Keratinocyte (primary cell): ENCODE results near the gene MAX. TPM values are rescaled to one million over a fixed set of nuclear protein-coding genes. Genes with fewer than 3 reads are reported as not detected.

Source experiments
- DNase-seq: peaks from one replicate; pipeline ENCODE4 v3.0.0-alpha.2; 2011; ENCODE audit warnings: low read depth, missing footprints, low spot score
- FAIRE-seq: peaks from 2 replicates; lab custom pipeline; 2011; peaks lifted over from hg19 to GRCh38; lab: Jason Lieb, UNC
- H2AFZ ChIP-seq: 2 replicates; pipeline ENCODE4 v1.6.0; 2012; ENCODE audit warnings: low read length, control low read depth, inconsistent platforms; ENCODE audit not compliant: control insufficient read depth
- H3K27ac ChIP-seq: 2 replicates; pipeline ENCODE4 v1.5.1; 2011; ENCODE audit warnings: low read length; ENCODE audit not compliant: control insufficient read depth, insufficient read depth
- H3K27me3 ChIP-seq: 3 replicates; pipeline ENCODE4 v1.6.0; 2011; ENCODE audit warnings: low read length; ENCODE audit not compliant: control insufficient read depth, insufficient read depth; ENCODE audit errors: extremely low read depth
- H3K36me3 ChIP-seq, 2 experiments: 2 replicates in 1 of 2; 3 replicates in 1 of 2; pipeline ENCODE4 v1.5.1; 2011; ENCODE audit warnings: low read length in 2 of 2, mild to moderate bottlenecking in 1 of 2; ENCODE audit not compliant: control insufficient read depth in 2 of 2, insufficient read depth in 2 of 2; ENCODE audit errors: extremely low read depth in 1 of 2
- H3K4me1 ChIP-seq: 3 replicates; pipeline ENCODE4 v1.5.1; 2011; ENCODE audit warnings: low read length; ENCODE audit not compliant: control insufficient read depth, insufficient read depth; ENCODE audit errors: extremely low read depth
- H3K4me2 ChIP-seq: 3 replicates; pipeline ENCODE4 v1.6.0; 2011; ENCODE audit warnings: low read depth, low read length; ENCODE audit not compliant: control insufficient read depth, insufficient read depth; ENCODE audit errors: extremely low read depth
- H3K4me3 ChIP-seq, 3 experiments: fragments of 200-600 bp in 1 of 3; sonication (generic) in 1 of 3; 2 replicates in 2 of 3; 3 replicates in 1 of 3; pipeline ENCODE4 v1.5.1; 2011 to 2016; ENCODE audit warnings: low read length in 3 of 3, mild to moderate bottlenecking in 3 of 3, control low read depth in 2 of 3, inconsistent platforms in 1 of 3, low read depth in 1 of 3, mixed read lengths in 1 of 3, mixed run types in 1 of 3, moderate library complexity in 1 of 3; ENCODE audit not compliant: control insufficient read depth in 2 of 3, insufficient read depth in 2 of 3; ENCODE audit errors: extremely low read depth in 1 of 3
- H3K79me2 ChIP-seq: 2 replicates; pipeline ENCODE4 v1.6.0; 2012; ENCODE audit warnings: low read length; ENCODE audit not compliant: control insufficient read depth, insufficient read depth
- H3K9ac ChIP-seq: 3 replicates; pipeline ENCODE4 v1.6.0; 2011; ENCODE audit warnings: low read length; ENCODE audit not compliant: control insufficient read depth, insufficient read depth; ENCODE audit errors: extremely low read depth
- H3K9me1 ChIP-seq: 3 replicates; pipeline ENCODE4 v1.6.0; 2011; ENCODE audit warnings: low read length; ENCODE audit not compliant: control insufficient read depth, insufficient read depth; ENCODE audit errors: extremely low read depth
- H3K9me3 ChIP-seq: 2 replicates; pipeline ENCODE4 v1.5.1; 2012; ENCODE audit warnings: low read depth, low read length; ENCODE audit not compliant: control insufficient read depth
- H4K20me1 ChIP-seq: 3 replicates; pipeline ENCODE4 v1.6.0; 2011; ENCODE audit warnings: low read length; ENCODE audit not compliant: control insufficient read depth, insufficient read depth; ENCODE audit errors: extremely low read depth
- CTCF ChIP-seq, 3 experiments: IDR thresholded peaks in 1 of 3; conservative IDR thresholded peaks in 1 of 3; optimal IDR thresholded peaks in 1 of 3; 2 replicates in 2 of 3; 3 replicates in 1 of 3; pipeline versions ENCODE3 to v1.5.1; 2011; ENCODE audit warnings: low read length in 3 of 3, mild to moderate bottlenecking in 3 of 3, moderate library complexity in 2 of 3, control low read depth in 1 of 3, inconsistent platforms in 1 of 3; ENCODE audit not compliant: insufficient read depth in 2 of 3; ENCODE audit errors: extremely low read depth in 1 of 3
- EZH2 ChIP-seq: IDR thresholded peaks from one replicate; pipeline ENCODE4 v1.6.1; 2012; ENCODE audit warnings: inconsistent platforms, mild to moderate bottlenecking, low read length, moderate library complexity
- dilution Hi-C: fragments of 300-500 bp; cut with MboI; formaldehyde crosslinking; loops from one replicate; pipeline ENCODE4 v1.7.0; 2020; ENCODE audit warnings: low sequenced_read_pairs; ENCODE audit not compliant: extremely low pct_ligation_motif_present
- polyA plus RNA-seq, 5 experiments: library from polyadenylated mRNA; depleted of rRNA in 3 of 5; stranded (reverse) in 3 of 5; stranded (forward) in 1 of 5; unstranded in 1 of 5; fragments of >200 nt; gene quantifications; 1 replicate in 1 of 5; 2 replicates in 3 of 5; 3 replicates in 1 of 5; pipeline versions ENCODE4 v1.2.1 to v1.2.3, GENCODE V29; 2011 to 2012; ENCODE audit warnings: missing spikeins in 2 of 5, low read depth in 1 of 5, low replicate concordance in 1 of 5

Gene MAX
- polyA plus RNA-seq, 1 donor (not counting 4 experiments of a cell fraction or from before 2014, with no cell fraction given), result 65.2 TPM

GRCh38 chr14:65142914-65143625 is 40.8 kb upstream of the MAX start:
- FAIRE-seq (no peak), DNase-seq (no peak)
- H3K9me3 ChIP-seq, result no peaks in the 10 kb centered on the region
- H2AFZ ChIP-seq, result no peak overlapping the region
- H3K4me2 ChIP-seq, result no peak overlapping the region
- H3K4me3 ChIP-seq, result no peak overlapping the region
- no peaks in the 10 kb centered on the region for H3K9me1 ChIP-seq
- H3K36me3 ChIP-seq, result no peaks in the 10 kb centered on the region
- H3K27me3 ChIP-seq, result peaks cover 10% of the 10 kb centered on the region
- peaks cover under 1% of the 10 kb centered on the region for H3K4me1 ChIP-seq
- no peak for TF ChIP-seq EZH2
- no peak for TF ChIP-seq CTCF (optimal IDR thresholded peaks at IDR 0.05 in 1 of 3, IDR thresholded peaks at IDR 0.05 in 1 of 3, conservative IDR thresholded peaks at IDR 0.05 in 1 of 3; ENCODE audit: extremely low read depth in 1 of 3, insufficient read depth in 2 of 3, low read length in 3 of 3)
- no peak overlapping the region for H3K27ac ChIP-seq
- H4K20me1 ChIP-seq, result no peaks in the 10 kb centered on the region
- no peak overlapping the region for H3K9ac ChIP-seq
- dilution Hi-C loops, result no loop called here
- H3K79me2 ChIP-seq, result no peaks in the 10 kb centered on the region

DNA sequence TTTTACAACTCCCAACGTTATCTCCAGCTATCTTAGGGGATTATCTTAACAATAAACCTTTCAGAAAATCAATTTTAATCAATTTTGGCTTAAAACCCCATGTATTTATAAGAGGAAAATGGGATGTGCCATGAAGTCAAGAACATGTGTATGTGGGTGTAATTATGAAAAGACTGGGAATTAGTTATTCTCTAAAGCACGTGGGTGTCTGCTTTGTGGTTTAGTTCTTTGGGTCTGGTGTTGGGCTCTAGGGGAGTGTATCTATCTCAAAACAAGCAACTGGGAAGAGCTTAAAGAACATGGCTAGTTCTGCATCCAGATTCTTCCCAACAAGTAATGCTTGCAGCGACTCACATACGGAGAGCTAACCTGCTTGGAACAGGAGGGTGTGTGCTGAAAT is 40.1 kb upstream of the MAX start:
- H3K27me3 ChIP-seq, result peaks cover 10% of the 10 kb centered on the region
- H3K4me3 ChIP-seq, result no peak overlapping the region
- no peak for TF ChIP-seq EZH2
- H3K27ac ChIP-seq, result no peak overlapping the region
- H3K9ac ChIP-seq, result no peak overlapping the region
- H3K4me1 ChIP-seq, result peaks cover 6% of the 10 kb centered on the region
- H4K20me1 ChIP-seq, result no peaks in the 10 kb centered on the region
- no peaks in the 10 kb centered on the region for H3K9me1 ChIP-seq
- H3K9me3 ChIP-seq, result no peaks in the 10 kb centered on the region
- H3K79me2 ChIP-seq, result no peaks in the 10 kb centered on the region
- H3K36me3 ChIP-seq, result no peaks in the 10 kb centered on the region
- FAIRE-seq (no peak), DNase-seq (no peak)
- no peak overlapping the region for H3K4me2 ChIP-seq
- dilution Hi-C loops, result no loop called here
- H2AFZ ChIP-seq, result no peak overlapping the region

DNA sequence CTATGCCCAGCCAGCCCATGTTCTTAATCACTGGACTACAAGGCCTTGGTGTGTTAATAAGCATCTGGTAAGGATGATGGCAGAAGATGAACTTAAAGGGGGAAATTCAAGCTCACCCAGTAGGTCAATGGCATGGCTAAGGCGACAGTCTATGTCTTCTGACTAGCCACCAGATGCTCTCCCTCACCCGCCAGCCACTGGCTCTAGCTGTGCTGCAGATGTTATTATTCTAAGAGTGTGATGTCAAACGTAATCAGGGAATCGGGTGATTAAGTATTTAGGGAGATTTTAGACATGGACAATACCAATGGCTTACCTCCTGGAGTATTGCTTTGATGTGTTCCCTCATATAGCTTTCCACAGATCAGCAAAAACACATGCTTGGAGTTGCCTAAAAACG is 39.2 kb upstream of the MAX start:
- dilution Hi-C loops, result no loop called here
- H4K20me1 ChIP-seq, result no peaks in the 10 kb centered on the region
- H3K27ac ChIP-seq, result no peak overlapping the region
- H3K9me1 ChIP-seq, result no peaks in the 10 kb centered on the region
- H3K4me2 ChIP-seq, result no peak overlapping the region
- no peak overlapping the region for H3K4me3 ChIP-seq
- H3K9me3 ChIP-seq, result no peaks in the 10 kb centered on the region
- TF ChIP-seq EZH2 (no peak), CTCF (optimal IDR thresholded peaks at IDR 0.05 in 1 of 3, IDR thresholded peaks at IDR 0.05 in 1 of 3, conservative IDR thresholded peaks at IDR 0.05 in 1 of 3; ENCODE audit: extremely low read depth in 1 of 3, insufficient read depth in 2 of 3, low read length in 3 of 3) (no peak)
- peaks cover 10% of the 10 kb centered on the region for H3K27me3 ChIP-seq
- peaks cover 8% of the 10 kb centered on the region for H3K4me1 ChIP-seq
- no peak overlapping the region for H2AFZ ChIP-seq
- no peak for FAIRE-seq
- no peak overlapping the region for H3K9ac ChIP-seq
- no peak for DNase-seq
- no peaks in the 10 kb centered on the region for H3K36me3 ChIP-seq
- H3K79me2 ChIP-seq, result no peaks in the 10 kb centered on the region
